Calu3 (cell line): Measurements from ENCODE around the gene LAMB3. TPM values are rescaled to one million over a fixed set of nuclear protein-coding genes. Genes with fewer than 3 reads are reported as not detected.
A peak's percentile ranks its signal among the peaks of the same experiment; 100 is the strongest.

Experiments
- BruUV-seq: library from RNA; stranded (reverse); fragments of 400-500 nt; replicated peaks from 2 replicates; lab custom pipeline; 2021; lab: Mats Ljungman, UMichigan
- CTCF ChIA-PET: fragments of 300-600 bp; sonication (Branson Sonifier 250); formaldehyde crosslinking; loops from one replicate; lab custom pipeline; 2022; ENCODE audit warnings: antibody characterized with exemption; lab: Charles Lee
- DNase-seq: peaks from one replicate; pipeline ENCODE4 v3.0.0; 2022
- H3K27ac Mint-ChIP-seq: one replicate; pipeline ENCODE4 v1.8.0; 2022; ENCODE audit warnings: mixed read lengths; ENCODE audit not compliant: unreplicated experiment
- H3K27me3 Mint-ChIP-seq: one replicate; pipeline ENCODE4 v1.8.0; 2022; ENCODE audit warnings: mixed read lengths; ENCODE audit not compliant: unreplicated experiment
- H3K36me3 Mint-ChIP-seq: one replicate; pipeline ENCODE4 v1.8.0; 2022; ENCODE audit warnings: mild to moderate bottlenecking, moderate library complexity, mixed read lengths; ENCODE audit not compliant: insufficient read depth, unreplicated experiment
- H3K4me1 Mint-ChIP-seq: one replicate; pipeline ENCODE4 v1.8.0; 2022; ENCODE audit warnings: mild to moderate bottlenecking, low read depth, mixed read lengths; ENCODE audit not compliant: unreplicated experiment
- H3K4me3 Mint-ChIP-seq: one replicate; pipeline ENCODE4 v1.8.0; 2022; ENCODE audit warnings: mild to moderate bottlenecking, low read depth, moderate library complexity, mixed read lengths; ENCODE audit not compliant: unreplicated experiment
- H3K9me3 Mint-ChIP-seq: one replicate; pipeline ENCODE4 v1.8.0; 2022; ENCODE audit warnings: low read depth, mixed read lengths; ENCODE audit not compliant: unreplicated experiment
- CTCF ChIP-seq: fragments of 200-600 bp; IDR thresholded peaks from one replicate; pipeline ENCODE4 v1.8.0; 2022; ENCODE audit warnings: antibody characterized with exemption; ENCODE audit not compliant: unreplicated experiment
- intact Hi-C: fragments of 100-400 bp; cut with micrococcal nuclease; formaldehyde crosslinking; loops from one replicate; pipeline ENCODE4 v1.10.0; 2022; ENCODE audit not compliant: unreplicated experiment
- total RNA-seq: library from RNA; stranded (reverse); gene quantifications from 2 replicates; pipeline ENCODE4 v1.2.3, GENCODE V29; 2022

Gene LAMB3
- total RNA-seq, 1 experiment from 2014 or later: 331 TPM

GRCh38 chr1:209611771-209612570, 40.3 kb downstream of the LAMB3 start:
- peak; percentile 37 for TF ChIP-seq CTCF

GRCh38 chr1:209610631-209610905, 41.7 kb downstream of the LAMB3 start:
- intact Hi-C loops: no loop called here
- H3K4me3 Mint-ChIP-seq: no peak overlapping the region
- no peaks in the 10 kb centered on the region for H3K9me3 Mint-ChIP-seq
- no TSS peak for BruUV-seq
- no peak for DNase-seq
- H3K27me3 Mint-ChIP-seq: no peaks in the 10 kb centered on the region
- H3K36me3 Mint-ChIP-seq: peaks cover 23% of the 10 kb centered on the region
- H3K27ac Mint-ChIP-seq: no peak overlapping the region
- H3K4me1 Mint-ChIP-seq: no peaks in the 10 kb centered on the region
- CTCF ChIA-PET: interaction anchor here (0.9 to 1.8 kb wide), 2 partner anchors 39 to 43 kb away, joined by 3 to 5 read pairs; no protein-coding TSS in a partner anchor
- no peak for TF ChIP-seq CTCF

More at GRCh38 chr1:209611771-209612570, 40.3 kb downstream of the LAMB3 start:
- Mint-ChIP-seq H3K4me3 (no peak overlapping the region), H3K4me1 (no peaks in the 10 kb centered on the region), H3K27me3 (no peaks in the 10 kb centered on the region), H3K36me3 (peaks cover 37% of the 10 kb centered on the region), H3K27ac (no peak overlapping the region), H3K9me3 (no peaks in the 10 kb centered on the region)
- peak; percentile 22 for DNase-seq
- BruUV-seq: no TSS peak
- CTCF ChIA-PET: interaction anchor here (0.9 to 1.8 kb wide), 2 partner anchors 41 to 70 kb away, joined by 3 to 5 read pairs; no protein-coding TSS in a partner anchor
- intact Hi-C loops: no loop called here

DNA sequence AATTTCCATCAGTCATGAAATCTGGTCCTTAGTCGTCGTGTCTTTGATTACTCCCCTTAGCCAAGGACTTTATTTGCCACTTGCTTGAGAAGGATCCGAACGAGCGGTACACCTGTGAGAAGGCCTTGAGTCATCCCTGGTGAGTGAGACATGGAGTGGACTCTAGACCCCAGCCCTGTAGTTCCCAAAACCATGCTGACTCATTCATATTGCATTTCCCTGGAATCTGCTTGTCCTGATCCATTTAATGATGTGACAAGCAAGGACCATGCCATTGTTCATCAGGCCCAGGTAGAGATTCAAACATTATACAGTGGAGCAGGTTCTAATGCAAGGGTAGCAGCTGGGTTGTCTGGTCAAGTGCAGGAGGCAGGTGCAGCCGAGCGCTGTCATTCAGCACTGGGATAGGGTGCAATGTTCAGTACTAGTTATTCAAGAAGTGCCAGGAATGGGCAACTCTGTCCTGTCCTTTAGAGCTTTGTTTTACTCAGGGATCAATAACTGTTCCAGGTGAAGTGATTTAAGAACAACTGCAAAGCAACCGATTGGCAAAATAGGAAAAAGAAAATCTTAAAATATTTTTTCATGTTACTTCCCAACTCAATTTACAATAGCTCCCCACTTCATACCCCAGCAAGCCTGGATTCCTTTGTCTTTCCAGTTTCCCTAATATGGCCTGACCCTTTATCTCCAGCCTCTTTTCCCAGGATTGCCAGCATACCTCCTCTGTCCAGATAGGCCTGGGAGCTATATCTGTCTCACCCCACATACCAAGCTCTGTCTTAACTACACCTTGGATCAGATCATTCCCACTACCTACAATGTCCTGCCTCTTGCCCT, 42.2 kb downstream of the LAMB3 start:
- no peaks in the 10 kb centered on the region for H3K4me1 Mint-ChIP-seq
- no peaks in the 10 kb centered on the region for H3K9me3 Mint-ChIP-seq
- TSS peak; percentile 5 for BruUV-seq
- no peaks in the 10 kb centered on the region for H3K27me3 Mint-ChIP-seq
- no peak for DNase-seq
- H3K27ac Mint-ChIP-seq: no peak overlapping the region
- H3K4me3 Mint-ChIP-seq: no peak overlapping the region
- peaks cover 18% of the 10 kb centered on the region for H3K36me3 Mint-ChIP-seq
- intact Hi-C loops: no loop called here
- no peak for TF ChIP-seq CTCF
- CTCF ChIA-PET: interaction anchor here (0.9 kb wide), 1 partner anchor 39 kb away, joined by 3 read pairs; no protein-coding TSS in a partner anchor

DNA sequence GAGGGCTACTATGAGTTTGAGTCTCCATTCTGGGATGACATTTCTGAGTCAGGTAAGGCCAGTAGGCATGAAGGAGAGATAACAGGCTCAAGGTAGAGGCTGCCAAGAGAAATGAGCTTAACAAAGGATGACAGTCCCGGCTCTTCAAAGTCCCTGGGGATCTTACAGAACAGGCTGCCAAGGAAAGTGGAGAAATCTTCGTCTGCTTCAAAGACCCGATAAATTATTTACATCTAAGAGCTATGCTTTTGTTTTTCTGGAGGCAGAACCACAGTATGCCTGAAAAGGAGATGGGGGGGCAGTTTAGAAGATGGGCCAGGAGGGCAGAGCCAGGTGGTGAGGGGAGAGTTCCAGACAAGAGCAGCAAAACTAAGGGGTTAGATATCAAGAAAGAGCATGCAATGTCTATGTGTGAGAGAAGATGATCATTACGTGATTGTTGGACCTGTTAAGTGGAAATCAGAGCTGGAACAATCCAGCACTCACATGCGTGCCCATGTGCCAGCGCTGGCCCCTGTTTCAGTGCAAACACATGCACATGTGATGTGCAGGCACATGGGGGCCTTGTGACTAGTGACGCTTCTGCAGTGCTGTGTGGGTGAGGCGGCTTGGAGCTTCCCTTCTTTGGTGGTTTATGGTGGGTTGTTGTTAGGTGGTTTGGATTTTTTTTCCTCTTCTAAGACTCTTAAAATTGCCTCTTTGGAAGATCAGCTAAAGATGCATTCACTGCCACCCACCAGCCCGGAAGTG, 43.0 kb downstream of the LAMB3 start:
- BruUV-seq: no TSS peak
- no peak overlapping the region for H3K27ac Mint-ChIP-seq
- peaks cover 10% of the 10 kb centered on the region for H3K36me3 Mint-ChIP-seq
- TF ChIP-seq CTCF: no peak
- no peaks in the 10 kb centered on the region for H3K4me1 Mint-ChIP-seq
- no peak overlapping the region for H3K4me3 Mint-ChIP-seq
- intact Hi-C loops: no loop called here
- no peaks in the 10 kb centered on the region for H3K9me3 Mint-ChIP-seq
- H3K27me3 Mint-ChIP-seq: no peaks in the 10 kb centered on the region
- no peak for DNase-seq
- CTCF ChIA-PET: interaction anchor here (1.5 kb wide), 1 partner anchor 44 kb away, joined by 3 read pairs; no protein-coding TSS in a partner anchor
